ENCODE results near the gene CDH4.

Gene CDH4

DNA sequence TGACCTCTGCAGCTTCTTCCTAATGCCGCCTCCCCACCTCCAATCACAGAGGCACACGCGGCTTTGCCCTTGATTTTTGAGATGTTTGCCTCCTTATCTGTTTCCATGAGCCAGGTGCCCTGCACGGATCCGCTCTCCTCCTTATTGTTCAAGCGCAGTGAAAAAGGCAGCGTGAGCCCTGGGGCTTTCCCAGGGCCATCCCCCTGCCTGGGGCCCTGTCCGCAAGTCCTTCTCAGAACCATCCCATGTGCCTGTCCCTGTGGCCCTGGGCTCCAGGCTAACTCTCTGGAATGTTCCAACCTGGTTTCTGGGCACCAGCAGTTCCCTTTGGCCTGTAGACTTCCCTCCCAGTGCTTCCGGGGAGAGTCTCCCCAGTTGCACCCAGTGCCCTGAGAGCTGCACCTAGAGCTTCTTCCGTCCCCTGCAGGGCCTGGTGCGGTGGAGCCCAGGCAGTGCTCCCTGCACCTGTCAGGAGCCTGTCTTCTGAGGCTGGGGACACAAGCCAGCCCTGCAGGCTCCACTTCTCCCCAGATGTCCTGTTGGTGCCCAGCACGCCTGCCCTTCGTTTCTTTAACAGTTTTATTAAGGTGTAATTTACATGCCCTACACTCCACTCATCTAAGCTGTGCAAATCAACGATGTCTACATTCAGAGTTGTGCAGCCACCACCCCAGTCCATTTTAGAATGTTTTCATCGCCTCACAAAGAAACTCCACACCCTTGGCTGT, 330.3 kb downstream of the CDH4 start:
- no peak for DNase-seq (ENCODE audit: low spot score)

DNA sequence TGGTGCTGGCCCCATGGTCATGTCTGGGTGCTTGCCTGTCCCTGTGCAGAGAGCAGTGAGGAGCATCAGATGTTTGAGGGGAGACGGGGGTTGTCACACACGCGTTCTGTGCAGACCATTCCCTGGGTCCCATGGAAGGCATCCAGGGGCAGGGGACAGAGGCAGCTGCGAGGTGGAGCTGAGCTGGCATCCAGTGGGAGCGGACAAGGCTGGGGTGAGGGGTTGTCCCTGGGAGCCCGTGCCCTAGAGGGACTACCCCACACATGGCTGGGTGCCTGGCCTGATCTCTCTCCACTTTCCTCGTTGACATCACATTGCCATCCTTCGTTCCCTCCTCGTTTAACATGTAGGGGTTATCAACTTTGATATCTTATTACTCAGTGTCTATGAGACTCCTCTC, 331.3 kb downstream of the CDH4 start:
- no peak for DNase-seq (ENCODE audit: low spot score)

DNA sequence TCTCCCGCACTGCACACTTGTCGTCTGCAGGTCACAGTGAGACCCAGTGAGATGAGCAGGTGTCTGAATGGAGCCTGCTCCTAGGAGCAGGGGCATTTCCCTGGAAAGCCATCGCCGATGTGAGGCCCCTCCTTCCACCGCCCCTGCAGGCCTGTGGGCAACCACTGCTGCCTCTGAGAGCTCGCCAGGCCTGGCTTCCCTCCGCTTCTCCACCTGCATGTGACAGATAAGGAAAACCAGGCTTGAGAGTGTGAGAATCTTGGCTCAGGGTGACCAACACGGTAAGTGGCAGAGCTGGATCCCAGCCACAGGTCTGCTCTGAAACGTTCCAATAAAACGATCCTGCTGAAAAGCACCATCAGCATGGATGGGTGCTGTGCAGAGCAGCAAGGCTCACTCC, 332.8 kb downstream of the CDH4 start:
- no peak for DNase-seq (ENCODE audit: low spot score)

DNA sequence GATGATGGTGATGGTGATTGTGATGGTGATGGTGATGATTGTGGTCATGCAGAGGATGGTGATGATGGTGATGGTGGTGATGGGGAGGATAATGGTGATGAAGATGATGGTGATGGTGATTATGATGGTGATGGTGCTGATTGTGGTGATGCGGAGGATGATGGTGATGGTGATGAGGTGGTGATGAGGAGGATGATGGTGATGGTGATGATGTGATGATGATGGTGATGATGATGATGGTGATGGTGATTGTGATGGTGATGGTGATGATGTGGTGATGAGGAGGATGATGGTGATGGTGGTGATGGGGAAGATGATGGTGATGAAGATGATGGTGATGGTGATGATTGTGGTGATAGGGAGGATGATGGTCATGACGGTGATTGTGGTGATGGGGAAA, 333.7 kb downstream of the CDH4 start:
- no peak for DNase-seq (ENCODE audit: low spot score)

DNA sequence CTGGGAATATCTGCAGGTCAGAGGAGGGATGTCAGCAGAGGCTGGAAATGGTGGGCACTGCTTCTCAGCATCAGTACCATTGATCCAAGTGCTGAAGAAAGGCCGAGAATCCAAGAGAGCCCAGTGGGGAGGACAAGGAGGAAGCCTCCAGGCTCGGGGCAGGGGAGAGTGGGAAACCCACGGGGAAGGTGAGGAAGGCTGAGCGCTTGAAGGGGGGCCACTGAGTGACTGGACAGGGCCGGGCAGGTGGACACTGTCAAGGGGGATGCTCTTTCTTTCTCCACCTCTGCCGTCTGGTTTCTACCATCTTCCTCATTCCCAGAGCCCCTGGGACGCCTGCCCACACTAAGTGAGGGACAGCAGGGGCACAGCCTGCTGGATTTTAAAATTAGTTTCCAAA, 335.0 kb downstream of the CDH4 start:
- no peak for DNase-seq (ENCODE audit: low spot score)

DNA sequence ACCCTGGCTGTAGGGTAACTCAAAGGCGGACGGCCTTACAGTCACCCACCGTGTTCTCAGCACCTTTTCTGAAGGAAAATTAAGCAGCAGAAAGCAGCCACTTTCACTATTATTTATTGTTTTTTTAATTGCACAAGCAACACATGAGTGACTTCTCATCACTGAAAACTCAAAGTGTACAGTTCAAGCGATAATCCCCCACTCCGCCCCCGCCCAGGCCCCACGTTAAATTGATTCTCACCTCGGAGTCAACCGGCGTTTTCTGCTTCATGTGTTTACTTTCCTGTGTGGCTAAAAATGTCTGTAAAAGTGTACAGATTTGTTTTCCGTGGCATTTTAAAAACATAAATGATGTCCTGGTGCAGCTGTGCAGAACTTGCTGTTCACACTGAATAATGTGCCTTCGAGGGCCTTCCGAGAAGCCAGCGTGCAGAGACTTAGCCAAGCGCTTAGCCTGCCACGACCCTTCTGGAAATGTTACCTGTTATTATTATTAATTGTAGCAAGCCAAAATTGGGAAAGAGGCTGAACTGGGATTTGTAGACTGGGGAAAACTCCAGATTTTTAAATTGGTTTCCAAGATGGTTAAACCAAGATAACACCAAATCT, 335.7 kb downstream of the CDH4 start:
- DNase-seq (ENCODE audit: low spot score) = no peak

DNA sequence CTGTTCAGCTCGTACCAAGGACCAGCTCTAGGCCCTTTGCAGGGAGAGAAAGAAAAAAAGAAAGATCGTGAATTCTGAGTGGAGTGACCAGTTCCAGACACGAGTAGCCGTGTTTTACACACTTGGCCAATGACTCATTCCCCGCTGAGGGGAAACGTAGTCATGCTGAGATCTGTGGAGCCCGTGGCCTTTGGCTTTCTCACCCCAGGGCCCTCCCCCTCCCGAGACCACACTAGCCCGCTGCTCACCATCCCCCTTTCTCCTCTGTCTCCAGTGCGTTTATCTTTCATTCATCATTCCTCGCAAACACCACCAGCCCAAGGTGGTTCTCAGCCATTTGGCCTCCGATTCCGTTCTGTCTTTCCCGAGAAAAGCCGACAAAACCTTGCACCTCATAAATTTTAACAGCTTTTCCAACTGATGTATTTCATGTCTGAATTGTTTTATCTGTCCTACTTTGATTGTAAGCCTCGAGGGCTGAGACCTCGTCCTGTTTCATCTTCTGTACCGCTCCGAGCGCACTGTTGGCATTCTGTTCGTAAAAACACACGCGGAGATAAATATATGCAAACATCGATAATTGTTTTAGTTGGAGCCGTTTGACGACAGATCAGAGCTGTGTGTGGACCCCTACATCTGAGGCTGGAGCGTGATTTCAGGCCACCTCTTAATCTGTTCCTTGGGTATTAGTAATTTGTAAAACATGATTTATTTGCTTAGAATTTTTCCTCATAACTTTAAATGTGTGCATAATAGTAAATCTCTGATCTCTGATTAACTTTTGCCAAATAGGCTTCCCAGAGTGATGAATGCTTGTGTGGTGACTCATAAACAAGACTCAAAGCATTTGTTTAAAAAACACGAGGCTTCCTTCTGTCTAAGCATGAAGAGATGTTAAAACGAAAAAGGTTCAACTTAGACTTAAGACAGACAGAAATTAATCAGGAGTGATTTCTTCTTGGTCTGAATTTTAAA, 336.6 kb downstream of the CDH4 start:
- DNase-seq (ENCODE audit: low spot score) = no peak

DNA sequence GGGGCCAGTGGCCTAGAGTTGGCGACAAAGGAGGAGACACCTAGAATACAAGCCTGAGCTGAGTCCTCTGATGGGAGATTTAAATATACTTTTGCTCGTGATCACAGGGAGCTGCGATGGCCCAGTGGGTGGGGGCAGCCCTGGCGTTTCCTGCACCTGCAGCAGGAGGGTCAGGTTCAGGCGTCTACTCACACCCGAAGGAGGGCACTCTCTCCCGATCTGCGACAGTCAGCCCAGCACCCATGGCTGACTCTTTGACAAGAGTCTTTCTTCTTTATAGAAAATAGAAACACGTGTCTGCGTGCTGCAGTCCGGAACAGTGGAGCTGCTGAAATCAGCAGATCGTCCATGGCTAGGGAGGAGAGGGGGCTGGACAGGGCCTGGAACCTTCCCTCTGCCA, 338.2 kb downstream of the CDH4 start:
- no peak for DNase-seq (ENCODE audit: low spot score)

DNA sequence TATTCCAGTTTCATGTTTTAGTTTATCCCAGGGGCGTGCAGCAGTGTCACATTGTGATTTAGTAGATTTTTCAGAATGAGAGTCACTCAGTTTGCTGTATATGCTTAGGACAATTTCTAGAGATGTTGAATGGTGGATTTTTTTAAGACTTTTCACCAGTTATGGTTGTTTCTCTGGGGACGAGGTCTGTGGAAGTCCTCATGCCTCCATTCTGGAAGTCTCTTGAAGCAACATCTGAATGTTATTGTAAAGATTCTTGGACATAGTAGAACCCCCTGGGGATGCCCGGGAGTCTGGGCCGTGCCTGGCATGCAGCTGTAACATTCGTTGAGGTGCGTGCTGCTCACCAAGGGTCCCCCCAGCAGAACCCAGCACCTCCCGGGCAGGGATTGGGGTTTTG, 341.5 kb downstream of the CDH4 start:
- no peak for DNase-seq (ENCODE audit: low spot score)

DNA sequence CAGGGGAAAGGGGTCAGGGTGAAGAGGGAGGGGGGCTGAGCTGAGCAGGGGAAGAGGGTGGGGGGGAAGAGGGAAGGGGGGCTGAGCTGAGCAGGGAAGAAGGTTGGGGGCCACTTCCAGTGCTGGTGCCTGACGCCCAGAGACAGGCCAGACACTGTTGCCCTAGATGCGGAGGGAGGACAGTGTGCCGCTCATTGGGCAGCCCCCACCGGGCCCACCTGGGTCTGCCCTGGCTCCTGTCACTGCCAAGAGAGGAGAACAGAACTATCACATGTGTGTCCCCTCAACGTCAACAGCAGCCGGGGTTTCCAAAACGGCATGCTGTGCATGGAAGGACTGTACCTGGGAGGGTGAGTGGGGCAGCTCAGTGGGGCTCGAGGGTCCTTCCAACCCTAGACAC, 342.1 kb downstream of the CDH4 start:
- no peak for DNase-seq (ENCODE audit: low spot score)

DNA sequence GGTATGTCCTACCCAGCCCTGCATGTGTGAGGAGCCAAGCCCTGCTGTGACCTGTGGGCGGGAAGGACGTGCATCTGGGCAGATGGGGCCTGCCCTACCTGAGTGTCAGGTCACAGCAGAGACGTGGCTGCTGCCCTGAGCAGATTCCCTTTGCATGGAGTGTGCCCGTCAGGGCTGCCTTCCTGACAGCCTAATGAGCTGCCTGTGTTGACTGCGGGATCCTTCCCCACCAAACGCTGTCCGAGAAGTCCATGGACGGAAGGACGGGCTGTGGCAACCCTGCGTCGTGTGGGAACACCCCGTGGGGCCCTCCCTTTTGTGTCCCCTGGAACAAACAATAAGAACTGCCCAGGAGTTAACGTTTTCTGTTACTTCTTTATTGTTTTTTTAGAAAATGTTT, 343.2 kb downstream of the CDH4 start:
- DNase-seq (ENCODE audit: low spot score) = no peak

DNA sequence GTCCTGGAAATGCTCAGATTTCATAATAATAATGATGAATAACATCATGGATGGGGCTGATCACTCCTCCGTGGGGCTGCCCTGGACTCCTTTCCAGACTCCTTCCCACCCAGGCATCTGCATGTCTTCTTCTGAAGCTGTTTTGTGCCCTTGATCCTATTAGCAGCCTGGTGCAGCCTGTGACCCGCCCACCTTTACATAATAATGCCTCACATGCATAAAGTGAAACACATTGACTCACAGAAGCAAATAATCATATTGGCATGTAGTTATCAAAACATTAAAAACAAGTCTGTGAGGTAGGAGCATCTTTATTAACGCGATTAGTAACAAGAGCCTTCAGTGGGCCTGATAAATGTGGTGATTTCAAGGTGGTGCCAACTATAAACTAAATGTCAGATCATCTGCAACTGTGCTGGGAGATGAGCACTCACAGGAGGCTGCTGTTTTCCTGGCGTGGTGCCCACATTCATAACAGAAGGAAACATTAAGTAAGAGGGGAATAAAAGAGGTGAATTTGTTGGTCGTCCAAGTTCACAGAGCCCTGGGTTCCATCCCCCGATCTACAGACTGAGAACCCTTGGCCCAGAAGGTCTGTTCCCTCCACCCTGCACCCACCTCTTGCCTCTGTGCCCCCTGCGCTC, 344.7 kb downstream of the CDH4 start:
- no peak for DNase-seq (ENCODE audit: low spot score)

DNA sequence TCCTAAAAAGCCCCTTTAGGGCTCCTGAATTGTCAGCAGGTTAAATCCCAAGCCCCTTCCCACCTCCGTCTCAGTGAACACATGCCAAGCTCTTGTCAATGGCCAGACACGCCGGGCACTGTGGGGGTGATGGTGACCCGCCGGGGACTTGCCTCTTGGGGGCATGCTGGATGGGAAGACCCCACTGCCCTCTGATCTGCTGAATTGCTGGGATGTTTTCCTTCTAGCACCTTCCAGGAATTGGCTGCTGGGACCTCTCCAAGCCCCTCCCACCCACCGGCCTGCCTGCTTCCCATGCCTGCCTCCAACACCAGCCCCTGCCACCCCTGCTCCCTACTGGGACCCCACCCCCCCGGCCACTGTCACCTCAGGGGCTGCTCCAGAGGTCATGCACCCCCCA, 345.9 kb downstream of the CDH4 start:
- DNase-seq (ENCODE audit: low spot score) = no peak

DNA sequence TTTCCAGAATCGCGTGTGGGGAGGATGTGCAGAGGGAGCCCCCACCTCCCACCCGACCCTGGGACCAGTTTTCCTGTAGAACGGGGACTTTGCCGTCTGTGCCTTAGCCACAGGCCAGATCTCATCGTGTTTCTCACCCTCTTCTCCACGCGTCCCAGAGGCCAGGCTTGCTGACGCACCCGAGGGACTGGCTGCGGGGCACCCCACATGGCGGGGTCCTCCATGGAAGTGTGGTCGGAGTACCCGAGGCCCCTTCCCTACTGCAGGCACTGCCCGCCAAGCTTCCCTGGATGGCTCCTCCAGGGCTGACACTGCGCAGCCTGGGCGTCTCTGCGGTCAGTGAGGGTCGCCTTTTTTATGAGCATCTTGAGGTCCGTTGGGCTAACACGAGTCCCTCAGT, 346.5 kb downstream of the CDH4 start:
- no peak for DNase-seq (ENCODE audit: low spot score)

DNA sequence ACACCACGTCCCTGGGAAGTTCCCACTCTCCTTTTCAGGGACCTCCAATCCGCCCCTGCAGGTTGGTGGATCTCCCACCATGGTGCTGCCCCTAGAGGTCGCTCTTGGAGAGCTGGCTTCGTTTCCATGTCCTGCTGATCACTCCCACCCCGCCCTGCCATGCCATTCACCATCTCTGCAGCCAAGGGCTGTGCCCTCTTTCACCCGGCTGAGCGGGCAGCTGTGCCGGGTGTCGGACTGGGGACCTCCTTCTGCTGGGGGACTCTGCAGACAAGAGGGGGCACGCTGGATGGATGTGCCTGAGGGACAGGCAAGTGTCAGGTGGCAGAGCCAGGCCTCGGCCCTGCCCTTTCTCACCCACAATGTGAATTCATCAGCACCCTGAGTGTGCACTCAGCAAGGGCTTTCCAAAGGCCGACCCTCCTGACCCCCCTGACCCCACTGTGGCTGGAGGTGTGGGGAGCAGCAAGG, 347.0 kb downstream of the CDH4 start:
- DNase-seq (ENCODE audit: low spot score) = no peak

DNA sequence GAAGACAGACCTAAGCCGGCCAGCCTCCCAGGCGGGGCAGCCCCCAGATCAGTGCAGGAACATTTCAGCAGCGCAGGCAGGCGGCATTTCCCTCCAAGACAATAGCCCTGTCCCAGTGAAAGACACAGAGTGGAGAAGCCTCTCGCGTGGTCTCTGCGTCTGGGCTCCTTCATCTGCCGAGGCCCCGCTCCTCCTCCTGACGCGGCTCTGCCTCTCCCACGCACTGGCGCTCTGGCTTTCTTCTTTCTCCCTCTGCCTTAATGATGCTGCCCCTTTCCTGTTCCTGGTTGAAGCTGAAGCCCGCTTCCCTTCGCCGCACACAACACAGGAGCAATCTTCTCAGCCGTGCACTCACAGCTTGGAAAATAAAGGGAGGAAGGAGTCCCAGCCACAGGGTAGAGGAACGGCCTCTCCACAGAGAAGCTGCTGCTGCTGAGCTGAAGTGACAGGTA, 347.5 kb downstream of the CDH4 start:
- DNase-seq (ENCODE audit: low spot score) = no peak

DNA sequence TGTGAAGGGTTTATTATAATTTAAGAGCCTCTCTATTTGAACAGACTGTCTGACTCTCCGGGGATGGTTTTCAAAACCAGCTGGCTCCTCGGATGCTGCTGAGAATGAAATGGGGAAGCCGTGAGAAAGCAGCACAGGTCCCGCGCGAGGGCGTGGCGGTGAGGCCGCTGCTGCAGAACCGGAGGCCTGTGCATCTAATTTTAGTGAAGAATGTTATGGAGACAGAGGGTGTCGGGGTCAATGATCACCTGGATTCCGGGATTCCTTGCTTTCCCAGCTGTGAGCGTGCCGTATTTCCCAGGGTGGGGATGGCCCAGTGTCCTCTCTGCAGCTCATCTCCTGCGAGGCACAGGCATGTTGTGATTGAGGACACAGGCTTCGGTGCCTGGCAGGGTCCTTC, 348.0 kb downstream of the CDH4 start:
- DNase-seq (ENCODE audit: low spot score) = no peak

DNA sequence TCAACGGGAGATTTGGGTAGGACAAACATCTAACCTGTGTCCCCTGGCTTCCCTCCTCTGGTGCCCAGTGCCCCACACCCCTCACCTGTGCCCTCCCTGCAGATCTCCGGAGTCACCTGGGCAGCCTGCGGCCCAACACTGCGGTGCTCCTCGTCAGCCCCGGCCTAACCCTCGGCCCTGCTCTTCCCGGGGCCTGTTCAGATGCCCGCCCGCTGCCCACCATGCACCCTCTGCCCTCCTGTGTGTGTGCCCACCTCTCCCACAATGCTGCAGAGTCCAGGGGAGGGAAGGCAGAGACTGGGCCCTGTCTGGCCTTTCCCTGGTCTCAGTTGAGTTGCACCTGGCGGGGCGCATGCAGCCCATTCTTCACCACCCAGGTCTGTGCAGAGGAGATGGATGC, 349.3 kb downstream of the CDH4 start:
- no peak for DNase-seq (ENCODE audit: low spot score)

DNA sequence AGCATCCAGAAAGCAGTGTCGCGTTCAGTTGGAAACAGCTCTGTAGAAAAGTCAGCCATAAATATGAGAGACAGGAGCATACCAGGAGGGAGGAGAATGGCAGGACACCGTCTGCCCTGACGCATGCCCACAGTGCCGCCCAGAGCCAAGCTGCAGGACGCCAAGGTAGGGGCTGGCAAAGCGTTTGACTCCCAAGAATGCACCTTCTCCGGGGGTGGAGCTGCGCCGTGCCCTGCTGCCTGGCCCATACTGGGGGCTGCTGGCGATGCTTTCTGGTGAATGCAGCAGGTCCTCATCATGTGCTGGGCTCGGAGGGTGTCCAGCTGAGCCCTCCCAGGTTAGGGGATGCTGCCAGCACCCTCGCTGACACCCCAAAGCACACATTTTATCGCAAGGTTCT, 349.8 kb downstream of the CDH4 start:
- DNase-seq (ENCODE audit: low spot score) = no peak

DNA sequence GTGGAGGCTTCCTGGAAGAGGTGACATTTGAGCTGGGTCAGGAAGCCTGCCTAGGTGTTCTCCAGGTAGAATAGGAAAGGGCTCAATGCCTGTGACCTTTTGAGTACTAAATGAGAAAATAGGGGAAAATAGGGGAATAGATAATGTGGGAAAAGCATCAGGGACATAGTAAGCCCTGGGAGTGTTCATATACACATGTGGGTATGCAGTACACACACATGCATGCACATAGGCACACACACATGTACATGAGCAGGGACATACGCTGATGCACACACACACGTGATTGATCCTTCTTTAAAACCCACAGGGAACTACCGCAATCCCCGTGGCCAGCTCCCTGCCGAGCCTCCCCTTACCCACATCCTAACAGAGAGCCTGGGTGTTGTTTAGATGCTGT, 351.7 kb downstream of the CDH4 start:
- no peak for DNase-seq (ENCODE audit: low spot score)

DNA sequence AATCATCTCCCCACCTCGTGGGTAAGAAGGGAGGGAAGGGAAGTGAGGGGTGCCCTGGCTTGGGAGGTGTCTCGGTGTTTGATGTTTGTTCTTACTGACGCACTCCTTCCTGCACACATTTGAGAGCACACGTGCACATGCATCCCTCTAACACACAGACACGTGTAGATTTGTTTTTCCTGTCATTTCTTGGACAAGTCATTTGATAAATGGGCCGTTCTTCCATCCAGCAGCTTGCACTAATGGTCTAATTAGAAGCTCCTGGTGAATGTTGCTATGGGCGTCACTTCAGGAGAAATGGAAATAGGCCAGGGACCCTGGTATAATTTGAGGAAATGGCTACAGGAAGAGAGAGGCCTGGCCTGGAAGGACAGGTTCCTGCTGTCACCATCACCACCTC, 352.5 kb downstream of the CDH4 start:
- no peak for DNase-seq (ENCODE audit: low spot score)

DNA sequence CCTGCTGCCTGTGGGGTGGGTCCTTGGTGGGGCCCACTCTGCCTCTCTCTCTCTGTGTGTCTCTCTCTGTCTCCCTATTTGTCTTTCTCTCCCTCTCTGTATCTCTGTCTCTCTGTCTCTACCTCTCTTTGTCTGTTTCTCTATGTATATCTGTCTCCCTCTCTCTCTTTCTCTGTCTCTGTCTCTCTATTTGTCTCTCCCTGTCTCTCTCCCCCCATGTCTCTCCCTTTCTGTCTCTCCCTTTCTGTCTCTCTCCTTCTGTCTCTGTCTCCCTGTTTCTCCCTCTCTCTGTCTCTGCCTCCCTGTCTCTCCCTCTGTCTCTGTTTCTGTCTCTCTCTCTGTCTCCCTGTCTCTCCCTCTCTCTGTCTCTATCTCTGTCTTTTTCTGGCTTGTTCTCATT, 353.2 kb downstream of the CDH4 start:
- DNase-seq (ENCODE audit: low spot score) = no peak
